SU-DHL-6 (cell line): ENCODE results near the gene CENATAC.

ENCODE experiments used
- H2AFZ ChIP-seq: fragments of 200-600 bp; sonication (generic); 2 replicates; pipeline ENCODE4 v1.6.1; 2014; ENCODE audit warnings: low read depth, mild to moderate bottlenecking, moderate library complexity, mixed read lengths, antibody characterized with exemption, low read length; ENCODE audit not compliant: severe bottlenecking
- H3F3A ChIP-seq: fragments of 200-600 bp; shearing (Covaris generic); 2 replicates; pipeline ENCODE4 v1.6.0; 2016; ENCODE audit warnings: antibody characterized with exemption, mild to moderate bottlenecking; ENCODE audit not compliant: insufficient read depth
- H3K27ac ChIP-seq: fragments of 200-600 bp; sonication (generic); 2 replicates; pipeline ENCODE4 v1.5.1; 2016; ENCODE audit warnings: low read depth, mild to moderate bottlenecking, low read length, moderate library complexity, mixed read lengths
- H3K27me3 ChIP-seq: fragments of 200-600 bp; sonication (generic), shearing (Covaris generic); 2 replicates; pipeline ENCODE4 v1.6.0; 2014; ENCODE audit warnings: mild to moderate bottlenecking, low read length
- H3K36me3 ChIP-seq: fragments of 200-600 bp; sonication (generic); 2 replicates; pipeline ENCODE4 v1.6.1; 2014; ENCODE audit warnings: mild to moderate bottlenecking, low read length, mixed read lengths
- H3K4me2 ChIP-seq: fragments of 300-600, 200-600 bp; shearing (Covaris generic), sonication (generic); 2 replicates; pipeline ENCODE4 v1.6.0; 2014; ENCODE audit warnings: low read length, low read depth, mild to moderate bottlenecking; ENCODE audit not compliant: poor library complexity, severe bottlenecking
- H3K4me3 ChIP-seq: fragments of 200-600 bp; sonication (generic); 2 replicates; pipeline ENCODE4 v1.5.1; 2014; ENCODE audit warnings: antibody characterized with exemption, low read length, mild to moderate bottlenecking, mixed read lengths; ENCODE audit not compliant: insufficient read depth, poor library complexity, severe bottlenecking
- H3K79me2 ChIP-seq: fragments of 200-600 bp; sonication (generic); 2 replicates; pipeline ENCODE4 v1.6.1; 2014; ENCODE audit warnings: mild to moderate bottlenecking, low read length, moderate library complexity; ENCODE audit not compliant: insufficient read depth
- H3K9ac ChIP-seq: fragments of 200-600 bp; sonication (generic); 2 replicates; pipeline ENCODE4 v1.7.0; 2014; ENCODE audit warnings: mild to moderate bottlenecking, low read length
- H3K9me2 ChIP-seq: fragments of 200-600 bp; sonication (generic); replicated peaks from 2 replicates; pipeline ENCODE4 v1.6.1; 2014; ENCODE audit warnings: low read length; ENCODE audit not compliant: insufficient read depth
- H3K9me3 ChIP-seq: fragments of 200-600 bp; sonication (generic); 2 replicates; pipeline ENCODE4 v1.6.1; 2014; ENCODE audit warnings: low read length, mixed read lengths; ENCODE audit not compliant: insufficient read depth
- H4K20me1 ChIP-seq: fragments of 200-600 bp; sonication (generic); 2 replicates; pipeline ENCODE4 v1.6.1; 2014; ENCODE audit warnings: low read depth, mild to moderate bottlenecking, antibody characterized with exemption, low read length, moderate library complexity, mixed read lengths
- EZH2phosphoT487 ChIP-seq: fragments of 200-600 bp; sonication (generic), shearing (Covaris generic); conservative IDR thresholded peaks from 2 replicates; pipeline ENCODE4 v1.6.1; 2018; ENCODE audit warnings: mild to moderate bottlenecking, antibody characterized with exemption, low read length, moderate library complexity, mixed read lengths
- TF ChIP-seq, protein P1 (sequence below): fragments of 200-600 bp; sonication (generic); IDR thresholded peaks from one replicate; pipeline ENCODE4 v1.5.1; 2017; ENCODE audit warnings: antibody characterized with exemption, mild to moderate bottlenecking, low read length, moderate library complexity; ENCODE audit not compliant: insufficient read depth, poor library complexity, severe bottlenecking

CENATAC gene

DNA sequence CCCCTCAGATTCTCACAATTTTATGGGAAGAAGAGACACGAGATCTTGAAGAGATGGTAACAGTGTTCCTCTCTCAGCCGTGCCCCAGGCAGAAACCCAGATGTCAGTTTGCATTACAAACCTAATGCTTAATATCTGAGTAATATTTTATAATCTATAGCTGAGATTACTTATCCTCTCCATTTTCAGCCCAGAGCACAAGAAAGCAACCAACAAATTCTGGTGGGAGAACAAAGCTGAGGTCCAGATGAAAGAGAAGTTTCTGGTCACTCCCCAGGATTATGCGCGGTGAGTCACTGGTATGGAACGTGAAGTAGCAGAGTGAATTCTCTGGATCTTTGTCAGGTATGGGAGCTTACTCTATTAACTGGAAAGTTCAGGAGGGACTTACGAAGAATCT, 884 bp downstream of the CENATAC start:
- no peaks in the 10 kb centered on the region for H3K27me3 ChIP-seq
- peaks cover 40% of the 10 kb centered on the region for H3K79me2 ChIP-seq
- 0 out of 2 replicates have a peak overlapping the region, but pooled peaks have one; percentile 5 for H3K27ac ChIP-seq
- no peaks in the 10 kb centered on the region for H3F3A ChIP-seq
- H3K9me3 ChIP-seq: no peaks in the 10 kb centered on the region
- H3K9ac ChIP-seq: peak overlapping the region; percentile 79
- H3K4me2 ChIP-seq: peak overlapping the region; percentile 74
- H2AFZ ChIP-seq: no peak overlapping the region
- peak overlapping the region; percentile 73 for H3K4me3 ChIP-seq
- H4K20me1 ChIP-seq: no peaks in the 10 kb centered on the region
- H3K36me3 ChIP-seq: 0 out of 2 replicates have a peak, but pooled peaks cover 4% of the 10 kb centered on the region
- H3K9me2 ChIP-seq: no peaks in the 10 kb centered on the region
- TF ChIP-seq, protein P1, sequence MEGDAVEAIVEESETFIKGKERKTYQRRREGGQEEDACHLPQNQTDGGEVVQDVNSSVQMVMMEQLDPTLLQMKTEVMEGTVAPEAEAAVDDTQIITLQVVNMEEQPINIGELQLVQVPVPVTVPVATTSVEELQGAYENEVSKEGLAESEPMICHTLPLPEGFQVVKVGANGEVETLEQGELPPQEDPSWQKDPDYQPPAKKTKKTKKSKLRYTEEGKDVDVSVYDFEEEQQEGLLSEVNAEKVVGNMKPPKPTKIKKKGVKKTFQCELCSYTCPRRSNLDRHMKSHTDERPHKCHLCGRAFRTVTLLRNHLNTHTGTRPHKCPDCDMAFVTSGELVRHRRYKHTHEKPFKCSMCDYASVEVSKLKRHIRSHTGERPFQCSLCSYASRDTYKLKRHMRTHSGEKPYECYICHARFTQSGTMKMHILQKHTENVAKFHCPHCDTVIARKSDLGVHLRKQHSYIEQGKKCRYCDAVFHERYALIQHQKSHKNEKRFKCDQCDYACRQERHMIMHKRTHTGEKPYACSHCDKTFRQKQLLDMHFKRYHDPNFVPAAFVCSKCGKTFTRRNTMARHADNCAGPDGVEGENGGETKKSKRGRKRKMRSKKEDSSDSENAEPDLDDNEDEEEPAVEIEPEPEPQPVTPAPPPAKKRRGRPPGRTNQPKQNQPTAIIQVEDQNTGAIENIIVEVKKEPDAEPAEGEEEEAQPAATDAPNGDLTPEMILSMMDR: no peak
- TF ChIP-seq EZH2phosphoT487: no peak

DNA sequence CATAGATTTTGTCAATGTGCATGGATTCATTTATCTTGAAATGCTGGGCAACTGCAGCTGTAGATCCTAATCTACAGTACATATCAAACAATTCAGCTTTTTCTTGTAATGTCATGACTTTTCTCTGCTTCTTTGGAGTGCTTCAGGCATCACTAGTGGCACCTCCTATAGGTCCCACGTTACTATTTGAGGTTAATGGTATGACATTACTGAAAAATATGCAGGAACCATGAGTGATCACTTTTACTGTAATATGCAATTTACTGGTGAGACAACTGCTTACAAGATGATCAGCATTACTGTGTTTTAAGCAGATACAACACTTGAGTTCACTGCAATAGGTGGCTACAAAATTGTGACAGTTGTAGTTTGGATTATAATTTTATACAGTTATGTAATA, 3.0 kb downstream of the CENATAC start:
- Histone ChIP-seq H3K36me3 (0 out of 2 replicates have a peak, but pooled peaks cover 4% of the 10 kb centered on the region), H2AFZ (no peak overlapping the region), H3K79me2 (peaks cover 43% of the 10 kb centered on the region), H3F3A (no peaks in the 10 kb centered on the region), H3K9ac (no peak overlapping the region), H3K4me3 (no peak overlapping the region), H3K27me3 (no peaks in the 10 kb centered on the region), H4K20me1 (no peaks in the 10 kb centered on the region), H3K27ac (no peak overlapping the region), H3K4me2 (no peak overlapping the region), H3K9me2 (no peaks in the 10 kb centered on the region), H3K9me3 (no peaks in the 10 kb centered on the region)
- no peak for TF ChIP-seq EZH2phosphoT487
- TF ChIP-seq, protein P1: no peak

DNA sequence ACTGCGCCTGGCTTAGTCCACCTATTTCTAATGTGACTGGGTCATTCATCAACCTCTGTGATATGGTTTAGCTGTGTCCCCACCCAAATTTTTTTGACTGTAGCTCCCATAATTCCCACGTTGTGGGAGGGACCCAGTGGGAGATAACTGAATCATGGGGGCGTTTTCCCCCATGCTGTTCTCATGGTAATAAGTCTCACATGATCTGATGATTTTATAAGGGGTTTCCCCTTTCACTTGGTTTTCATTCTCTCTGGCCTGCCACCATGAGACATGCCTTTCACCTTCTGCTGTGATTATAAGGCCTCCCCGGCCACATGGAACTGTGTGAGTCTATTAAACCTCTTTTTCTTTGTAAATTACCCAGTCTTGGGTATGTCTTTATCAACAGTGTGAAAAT, 8.7 kb downstream of the CENATAC start:
- H3K4me3 ChIP-seq: no peak overlapping the region

DNA sequence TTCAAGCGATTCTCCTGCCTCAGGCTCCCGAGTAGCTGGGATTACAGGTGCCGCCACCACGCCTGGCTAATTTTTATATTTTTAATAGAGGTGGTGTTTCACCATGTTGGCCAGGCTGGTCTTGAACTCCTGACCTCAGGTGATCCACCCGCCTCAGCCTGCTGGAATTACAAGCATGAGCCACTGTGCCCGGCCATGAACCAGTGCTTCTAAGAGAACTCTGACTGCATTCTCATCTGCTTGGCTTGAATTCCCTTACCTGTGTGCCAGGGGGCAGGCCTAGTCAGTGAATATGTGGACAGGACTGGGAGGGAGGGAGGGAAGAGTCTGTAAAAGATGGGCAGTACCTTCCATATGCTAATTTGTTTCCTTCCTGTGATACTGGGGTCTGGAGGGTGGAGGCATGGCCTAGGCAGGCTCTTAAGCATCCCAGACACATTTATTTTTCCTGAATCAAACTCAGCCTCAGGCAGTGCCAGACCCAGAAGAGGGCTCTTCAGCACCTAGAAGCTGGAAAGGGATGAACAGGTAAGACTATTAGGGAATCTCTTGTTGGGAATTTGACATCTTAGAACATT, 13.6 kb downstream of the CENATAC start:
- H3F3A ChIP-seq: peaks cover 46% of the 10 kb centered on the region

More for the DNA sequence above, 8.7 kb downstream of the CENATAC start:
- H3F3A ChIP-seq: peaks cover 6% of the 10 kb centered on the region; the same call in 1 of the 2 replicates
- no peak overlapping the region for H2AFZ ChIP-seq
- no peaks in the 10 kb centered on the region for H4K20me1 ChIP-seq
- TF ChIP-seq EZH2phosphoT487: no peak
- no peak overlapping the region for H3K27ac ChIP-seq
- H3K36me3 ChIP-seq: 0 out of 2 replicates have a peak, but pooled peaks cover 7% of the 10 kb centered on the region
- no peaks in the 10 kb centered on the region for H3K27me3 ChIP-seq
- H3K9me3 ChIP-seq: no peaks in the 10 kb centered on the region
- no peaks in the 10 kb centered on the region for H3K9me2 ChIP-seq
- H3K9ac ChIP-seq: no peak overlapping the region
- H3K79me2 ChIP-seq: 0 out of 2 replicates have a peak, but pooled peaks cover 4% of the 10 kb centered on the region
- no peak overlapping the region for H3K4me2 ChIP-seq

More for the DNA sequence above, 13.6 kb downstream of the CENATAC start:
- Histone ChIP-seq H3K4me3 (no peak overlapping the region), H4K20me1 (peaks cover 4% of the 10 kb centered on the region; the same call in 1 of the 2 replicates), H3K27ac (no peak overlapping the region), H3K36me3 (peaks cover 22% of the 10 kb centered on the region), H3K79me2 (peaks cover 14% of the 10 kb centered on the region), H3K4me2 (no peak overlapping the region), H3K27me3 (no peaks in the 10 kb centered on the region), H3K9me2 (no peaks in the 10 kb centered on the region), H2AFZ (no peak overlapping the region), H3K9ac (no peak overlapping the region), H3K9me3 (no peaks in the 10 kb centered on the region)
- TF ChIP-seq, protein P1: no peak
- no peak for TF ChIP-seq EZH2phosphoT487
